Effector memory CD8-positive, alpha-beta T cell (primary cell): ENCODE measurements around the gene USP27X.

Experiments
- ATAC-seq: fragments of 150-1000 bp; cut with Tn5 transposase; replicated peaks from 2 replicates; pipeline ENCODE4 v1.10.0; 2021; ENCODE audit warnings: mild to moderate bottlenecking, moderate library complexity
- DNase-seq, 3 experiments: peaks; one replicate each; pipeline ENCODE4 v3.0.0; 2021
- H3K27ac Mint-ChIP-seq, 2 donors: one replicate each; pipeline ENCODE4 v1.8.0; 2022; ENCODE audit warnings: mild to moderate bottlenecking in 2 of 2, mixed read lengths in 2 of 2, moderate library complexity in 2 of 2
- H3K27me3 Mint-ChIP-seq, 2 donors: one replicate each; pipeline ENCODE4 v1.8.0; 2022; ENCODE audit warnings: mixed read lengths in 2 of 2
- H3K36me3 Mint-ChIP-seq: one replicate; pipeline ENCODE4 v1.8.0; 2022; ENCODE audit warnings: mild to moderate bottlenecking, moderate library complexity, mixed read lengths; ENCODE audit not compliant: insufficient read depth
- H3K4me1 Mint-ChIP-seq, 2 donors: one replicate each; pipeline ENCODE4 v1.8.0; 2022; ENCODE audit warnings: low read depth in 2 of 2, mixed read lengths in 2 of 2
- H3K4me3 Mint-ChIP-seq, 2 donors: one replicate each; pipeline ENCODE4 v1.8.0; 2022; ENCODE audit warnings: mild to moderate bottlenecking in 2 of 2, mixed read lengths in 2 of 2, moderate library complexity in 2 of 2
- H3K9me3 Mint-ChIP-seq, 2 donors: one replicate each; pipeline ENCODE4 v1.8.0; 2022; ENCODE audit warnings: mixed read lengths in 2 of 2

USP27X gene

DNA sequence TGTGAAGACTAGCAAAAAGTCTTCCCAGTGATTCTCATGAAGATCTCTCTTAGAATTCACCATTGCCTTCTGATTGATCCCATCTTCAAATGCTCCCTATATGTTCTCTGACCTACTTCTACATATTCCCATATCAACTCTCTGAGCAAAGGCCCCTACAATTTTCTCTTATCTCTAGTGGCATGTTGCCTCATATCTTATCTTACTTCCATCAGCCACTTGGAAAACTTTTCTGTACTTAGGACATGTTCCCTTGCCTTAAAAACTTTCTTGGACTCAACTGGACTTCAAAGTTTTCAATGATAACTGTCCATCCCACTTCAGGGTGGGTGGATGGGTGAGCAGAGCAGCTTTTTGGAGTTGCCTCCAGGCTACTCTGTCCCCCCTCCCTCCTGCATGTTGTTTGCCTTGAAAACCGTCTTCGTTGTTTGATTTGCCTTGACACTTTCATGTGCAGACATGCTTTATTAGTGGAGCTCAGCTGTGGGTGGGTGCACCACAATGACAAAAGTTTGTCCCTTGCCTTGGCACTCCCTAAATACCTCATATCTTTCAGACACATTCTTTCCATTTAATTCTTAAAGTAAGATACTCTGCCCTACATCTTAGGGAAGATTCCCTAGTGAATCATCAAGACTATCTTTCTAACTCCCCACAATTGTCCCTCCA, 18.3 kb upstream of the USP27X start:
- Mint-ChIP-seq H3K4me3 (no peak overlapping the region), H3K9me3 (no peaks in the 10 kb centered on the region), H3K27me3 (peaks cover 8 to 18% of the 10 kb centered on the region in 2 donors), H3K4me1 (no peaks in the 10 kb centered on the region), H3K27ac (no peak overlapping the region), H3K36me3 (peaks cover 6% of the 10 kb centered on the region)
- DNase-seq = no peak
- no peak for ATAC-seq

DNA sequence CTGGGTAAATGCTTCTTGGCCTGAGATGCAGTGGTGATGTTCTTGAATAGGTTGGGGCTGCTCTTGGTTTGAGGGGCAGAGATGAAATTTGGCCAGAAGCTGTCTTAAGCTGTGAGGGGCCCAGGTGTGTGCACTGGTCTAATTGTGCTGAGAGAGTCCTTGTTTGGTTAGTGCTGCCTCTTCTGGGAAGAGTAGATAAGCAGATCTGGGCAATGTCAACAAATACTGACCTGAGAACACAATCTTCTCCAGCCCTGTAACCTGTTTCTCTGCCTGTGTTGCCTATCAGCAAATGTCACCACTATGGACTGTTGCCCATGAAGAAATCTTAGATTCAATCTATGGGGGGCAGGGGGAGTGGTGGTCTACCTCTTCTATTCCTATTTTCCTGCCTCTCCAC, 17.2 kb upstream of the USP27X start:
- no peak overlapping the region for H3K4me3 Mint-ChIP-seq
- H3K9me3 Mint-ChIP-seq = no peaks in the 10 kb centered on the region
- no peak for DNase-seq
- H3K4me1 Mint-ChIP-seq = no peaks in the 10 kb centered on the region
- H3K36me3 Mint-ChIP-seq = peaks cover 6% of the 10 kb centered on the region
- ATAC-seq = no peak
- H3K27ac Mint-ChIP-seq = no peak overlapping the region
- peaks cover 8 to 18% of the 10 kb centered on the region in 2 donors for H3K27me3 Mint-ChIP-seq

DNA sequence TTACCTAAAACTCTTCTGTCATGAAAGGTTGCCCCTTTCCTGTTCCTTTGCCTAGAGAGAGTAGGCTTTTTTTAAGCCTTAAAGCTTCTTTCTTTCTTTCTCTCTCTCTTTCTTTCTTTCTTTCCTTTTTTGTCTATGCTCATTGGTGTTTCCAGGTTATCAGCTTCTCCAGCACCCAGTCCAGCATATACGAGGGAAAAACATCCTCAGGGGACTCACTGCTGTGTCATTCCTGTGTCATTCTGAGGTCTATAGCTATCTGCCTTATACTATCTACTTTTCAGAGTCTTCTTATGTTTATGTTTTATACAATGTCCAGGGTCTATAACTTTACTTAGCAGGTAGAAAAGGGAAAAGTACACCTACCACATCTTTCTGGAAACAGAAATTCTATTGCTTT, 10.5 kb upstream of the USP27X start:
- Mint-ChIP-seq H3K27me3 (peaks cover 10 to 15% of the 10 kb centered on the region in 2 donors), H3K4me3 (no peak overlapping the region), H3K9me3 (no peaks in the 10 kb centered on the region), H3K27ac (no peak overlapping the region), H3K4me1 (no peaks in the 10 kb centered on the region), H3K36me3 (peaks cover 6% of the 10 kb centered on the region)
- ATAC-seq (no peak), DNase-seq (no peak)

DNA sequence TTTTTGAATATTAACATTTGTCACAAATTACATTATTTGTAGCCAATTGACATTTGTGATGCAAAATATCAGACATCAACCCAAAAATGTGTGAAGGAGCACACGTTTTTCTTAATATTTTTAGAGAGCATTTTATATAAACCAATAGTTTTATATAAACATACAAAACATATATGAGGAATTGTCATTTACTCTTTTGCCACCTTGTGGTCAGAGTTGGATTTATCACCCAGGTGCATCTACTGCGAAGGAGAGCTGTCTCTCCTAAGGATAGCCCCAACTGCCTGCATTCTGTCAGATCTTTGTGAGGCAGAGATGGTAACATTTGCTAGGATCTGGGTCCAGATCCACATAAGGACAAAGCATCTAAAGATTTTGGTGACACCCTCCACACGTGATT, 2.5 kb upstream of the USP27X start:
- no peaks in the 10 kb centered on the region for H3K36me3 Mint-ChIP-seq
- H3K9me3 Mint-ChIP-seq = no peaks in the 10 kb centered on the region
- H3K27ac Mint-ChIP-seq = no peak overlapping the region
- H3K4me1 Mint-ChIP-seq = peaks cover 8 to 10% of the 10 kb centered on the region in 2 donors
- DNase-seq = peak in 2 of 3 experiments; percentile 21 to 23
- H3K27me3 Mint-ChIP-seq = peaks cover 0 to under 1% of the 10 kb centered on the region in 2 donors
- no peak overlapping the region for H3K4me3 Mint-ChIP-seq
- ATAC-seq = no peak

DNA sequence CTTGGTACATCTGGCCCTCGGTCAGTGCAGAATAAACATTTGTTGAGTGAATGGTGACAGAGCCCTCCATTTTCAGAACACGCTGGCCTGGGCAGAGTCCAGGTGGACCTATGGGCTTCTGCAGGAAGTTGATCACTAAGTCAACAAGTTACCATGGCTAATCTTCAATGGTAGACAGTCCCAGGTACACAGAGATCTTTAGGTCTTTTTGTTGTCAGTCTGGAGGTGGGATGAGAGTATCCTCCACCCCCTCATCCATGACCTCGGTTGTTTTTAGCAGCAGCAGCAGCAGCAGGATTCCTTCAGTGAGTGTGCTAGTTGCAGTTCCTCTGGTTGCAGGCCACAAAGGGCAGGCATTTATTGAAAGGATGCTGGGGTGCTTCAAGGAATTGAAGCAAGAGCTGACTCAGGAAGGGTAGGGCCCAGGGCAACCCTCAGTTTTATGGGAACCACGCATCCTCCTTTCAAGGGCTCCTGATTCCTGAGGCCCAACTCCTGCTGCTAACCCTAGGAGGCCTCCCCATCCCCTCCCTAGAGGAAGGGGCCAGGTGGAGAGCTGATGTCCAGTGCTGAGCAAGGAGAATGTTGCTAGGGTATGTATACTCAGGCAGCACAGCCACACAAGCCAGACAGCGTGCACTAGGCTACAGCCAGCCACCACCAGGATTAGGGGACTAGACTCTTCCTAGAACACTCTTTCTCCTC, 1.7 kb upstream of the USP27X start:
- Mint-ChIP-seq H3K9me3 (no peaks in the 10 kb centered on the region), H3K4me3 (no peak overlapping the region), H3K27ac (peak overlapping the region in 1 of 2 donors; percentile 67), H3K36me3 (no peaks in the 10 kb centered on the region), H3K27me3 (no peaks in the 10 kb centered on the region), H3K4me1 (peaks cover 8 to 12% of the 10 kb centered on the region in 2 donors)
- ATAC-seq (no peak), DNase-seq (no peak)

DNA sequence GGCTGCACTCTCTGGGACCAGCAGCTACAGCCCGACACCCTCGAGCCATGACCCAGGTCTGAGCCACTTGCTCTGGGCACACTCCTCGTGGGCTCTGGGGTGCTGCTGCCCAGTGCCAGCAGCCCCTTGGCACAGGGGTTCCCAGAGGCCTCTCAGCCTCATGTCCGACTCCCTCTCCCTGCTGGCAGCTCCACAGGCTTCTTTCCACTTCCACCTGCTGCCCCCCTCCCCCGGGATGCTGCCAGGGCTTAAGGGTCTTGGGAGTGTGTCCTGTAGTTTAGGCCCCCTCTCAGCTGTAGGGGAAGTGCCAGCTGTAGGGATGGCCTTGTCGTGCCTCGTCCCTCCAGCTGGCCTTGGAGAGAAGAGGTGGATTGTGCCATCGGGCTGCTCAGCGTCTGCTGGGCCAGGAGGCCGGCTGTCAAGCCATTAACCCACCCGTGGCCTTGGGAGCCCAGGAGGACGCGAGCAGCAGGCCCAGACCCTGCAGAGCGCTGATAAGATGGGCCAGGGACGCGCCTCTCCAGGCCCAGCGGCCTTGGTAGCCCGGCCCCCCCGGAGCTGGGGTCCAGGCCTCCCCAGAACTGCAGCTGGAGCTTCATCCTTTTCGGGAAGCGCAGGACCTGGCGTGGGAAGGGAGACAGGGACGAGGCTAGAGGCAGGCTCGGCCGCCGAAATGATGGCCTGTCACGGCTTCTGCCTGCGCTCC, 1.0 kb upstream of the USP27X start:
- no peak for DNase-seq
- peak overlapping the region in 1 of 2 donors; percentile 80 for H3K27ac Mint-ChIP-seq

DNA sequence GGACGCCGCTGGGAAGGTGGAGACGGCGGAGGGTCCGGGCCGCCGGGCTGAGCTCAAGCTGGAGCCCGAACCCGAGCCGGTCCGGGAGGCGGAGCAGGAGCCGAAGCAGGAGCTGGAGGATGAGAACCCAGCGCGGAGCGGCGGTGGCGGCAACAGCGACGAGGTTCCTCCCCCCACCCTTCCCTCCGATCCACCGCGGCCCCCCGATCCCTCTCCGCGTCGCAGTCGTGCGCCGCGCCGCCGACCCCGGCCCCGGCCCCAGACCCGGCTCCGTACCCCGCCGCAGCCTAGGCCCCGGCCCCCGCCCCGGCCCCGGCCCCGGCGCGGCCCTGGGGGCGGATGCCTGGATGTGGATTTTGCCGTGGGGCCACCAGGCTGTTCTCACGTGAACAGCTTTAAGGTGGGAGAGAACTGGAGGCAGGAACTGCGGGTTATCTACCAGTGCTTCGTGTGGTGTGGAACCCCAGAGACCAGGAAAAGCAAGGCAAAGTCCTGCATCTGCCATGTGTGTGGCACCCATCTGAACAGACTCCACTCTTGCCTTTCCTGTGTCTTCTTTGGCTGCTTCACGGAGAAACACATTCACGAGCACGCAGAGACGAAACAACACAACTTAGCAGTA, 483 bp downstream of the USP27X start:
- DNase-seq (no peak), ATAC-seq (peak; percentile 2)
- Mint-ChIP-seq H3K27ac (peak overlapping the region; percentile 64 to 68), H3K4me1 (peaks cover 13 to 18% of the 10 kb centered on the region in 2 donors), H3K27me3 (no peaks in the 10 kb centered on the region), H3K4me3 (peak overlapping the region; percentile 74 to 75), H3K36me3 (no peaks in the 10 kb centered on the region), H3K9me3 (no peaks in the 10 kb centered on the region)

More for the DNA sequence above, 1.0 kb upstream of the USP27X start:
- Mint-ChIP-seq H3K9me3 (no peaks in the 10 kb centered on the region), H3K4me1 (peaks cover 8 to 12% of the 10 kb centered on the region in 2 donors), H3K36me3 (no peaks in the 10 kb centered on the region), H3K27me3 (no peaks in the 10 kb centered on the region), H3K4me3 (peak overlapping the region; percentile 70 to 74)
- ATAC-seq = no peak

DNA sequence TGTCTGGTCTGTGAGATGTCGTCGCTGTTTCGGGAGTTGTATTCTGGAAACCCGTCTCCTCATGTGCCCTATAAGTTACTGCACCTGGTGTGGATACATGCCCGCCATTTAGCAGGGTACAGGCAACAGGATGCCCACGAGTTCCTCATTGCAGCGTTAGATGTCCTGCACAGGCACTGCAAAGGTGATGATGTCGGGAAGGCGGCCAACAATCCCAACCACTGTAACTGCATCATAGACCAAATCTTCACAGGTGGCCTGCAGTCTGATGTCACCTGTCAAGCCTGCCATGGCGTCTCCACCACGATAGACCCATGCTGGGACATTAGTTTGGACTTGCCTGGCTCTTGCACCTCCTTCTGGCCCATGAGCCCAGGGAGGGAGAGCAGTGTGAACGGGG, 1.4 kb downstream of the USP27X start:
- no peak for ATAC-seq
- Mint-ChIP-seq H3K4me1 (peaks cover 13 to 18% of the 10 kb centered on the region in 2 donors), H3K4me3 (no peak overlapping the region)

DNA sequence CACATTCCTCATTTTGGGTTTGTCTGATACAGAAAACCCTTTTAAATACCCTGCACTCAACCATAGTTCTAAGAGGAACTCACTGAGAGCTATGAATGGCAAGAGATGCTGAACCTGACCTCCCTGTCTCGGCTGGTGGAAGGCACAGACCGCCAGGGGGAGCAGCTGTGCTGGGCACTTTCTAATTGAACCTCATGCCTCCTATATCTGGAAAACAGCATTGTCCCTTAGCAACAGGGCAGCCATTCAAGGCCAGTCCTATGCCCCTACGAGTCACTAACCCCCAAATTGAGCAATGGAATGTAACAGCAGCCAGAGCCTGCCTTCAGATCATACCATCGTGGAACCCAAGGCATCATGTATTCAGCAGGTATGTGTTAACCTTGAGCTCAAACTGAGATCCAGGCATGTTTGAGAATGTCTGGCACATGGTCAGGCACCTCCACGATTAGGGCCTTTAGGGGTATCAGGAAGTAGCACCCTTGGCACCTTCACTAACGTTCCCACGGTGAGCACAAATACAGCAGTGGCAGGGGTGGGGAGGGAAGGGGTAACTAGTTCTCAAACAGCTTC, 5.1 kb downstream of the USP27X start:
- Mint-ChIP-seq H3K27ac (peak overlapping the region in 1 of 2 donors; percentile 71), H3K36me3 (no peaks in the 10 kb centered on the region), H3K27me3 (peaks cover 0 to 4% of the 10 kb centered on the region in 2 donors), H3K4me1 (peaks cover 13 to 18% of the 10 kb centered on the region in 2 donors), H3K4me3 (no peak overlapping the region), H3K9me3 (no peaks in the 10 kb centered on the region)
- DNase-seq (peak; percentile 41 to 50 (median 48)), ATAC-seq (peak; percentile 28)

More for the DNA sequence above, 1.4 kb downstream of the USP27X start:
- Mint-ChIP-seq H3K36me3 (no peaks in the 10 kb centered on the region), H3K9me3 (no peaks in the 10 kb centered on the region), H3K27me3 (no peaks in the 10 kb centered on the region), H3K27ac (no peak overlapping the region)
- DNase-seq = no peak

DNA sequence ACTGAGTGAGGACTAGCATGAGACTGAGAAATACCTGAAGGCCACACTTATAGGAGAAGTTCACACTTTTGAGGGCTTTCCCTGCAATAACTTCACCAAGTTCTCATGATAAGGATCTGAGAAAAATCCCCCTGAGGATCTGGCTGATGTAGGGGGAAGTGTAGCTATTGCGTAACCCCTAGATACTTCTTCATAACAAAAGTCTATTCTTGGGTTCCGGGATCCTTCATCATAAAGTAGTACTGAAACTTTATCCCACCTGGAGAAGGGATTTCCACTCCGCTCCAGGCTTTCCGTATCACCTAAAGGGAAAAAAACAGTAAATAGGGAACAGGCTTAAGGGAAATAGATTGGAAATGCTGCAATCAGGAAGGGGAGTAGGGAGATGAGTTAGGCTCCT, 13.3 kb downstream of the USP27X start:
- peaks cover 12 to 21% of the 10 kb centered on the region in 2 donors for H3K27me3 Mint-ChIP-seq

DNA sequence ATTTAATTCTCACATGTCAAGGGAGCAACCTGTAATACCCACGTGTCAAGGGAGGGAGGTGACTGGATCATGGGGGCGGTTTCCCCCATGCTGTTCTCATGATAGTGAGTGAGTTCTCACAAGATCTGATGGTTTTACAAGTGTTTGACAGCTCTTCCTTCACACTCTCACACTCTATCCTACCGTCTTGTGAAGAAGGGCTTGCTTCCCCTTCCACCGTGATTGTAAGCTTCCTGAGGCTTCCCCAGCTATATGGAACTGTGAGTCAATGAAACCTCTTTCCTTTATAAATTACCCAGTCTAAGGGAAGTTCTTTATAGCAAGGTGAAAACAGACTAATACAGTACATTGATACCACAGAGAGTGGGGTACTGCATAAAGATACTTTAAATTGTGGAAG, 17.7 kb downstream of the USP27X start:
- ATAC-seq = no peak

More for the DNA sequence above, 13.3 kb downstream of the USP27X start:
- H3K4me1 Mint-ChIP-seq = no peaks in the 10 kb centered on the region
- H3K4me3 Mint-ChIP-seq = no peak overlapping the region
- DNase-seq (no peak), ATAC-seq (no peak)
- no peaks in the 10 kb centered on the region for H3K36me3 Mint-ChIP-seq
- H3K27ac Mint-ChIP-seq = no peak overlapping the region
- peaks cover 0 to 8% of the 10 kb centered on the region in 2 donors for H3K9me3 Mint-ChIP-seq

DNA sequence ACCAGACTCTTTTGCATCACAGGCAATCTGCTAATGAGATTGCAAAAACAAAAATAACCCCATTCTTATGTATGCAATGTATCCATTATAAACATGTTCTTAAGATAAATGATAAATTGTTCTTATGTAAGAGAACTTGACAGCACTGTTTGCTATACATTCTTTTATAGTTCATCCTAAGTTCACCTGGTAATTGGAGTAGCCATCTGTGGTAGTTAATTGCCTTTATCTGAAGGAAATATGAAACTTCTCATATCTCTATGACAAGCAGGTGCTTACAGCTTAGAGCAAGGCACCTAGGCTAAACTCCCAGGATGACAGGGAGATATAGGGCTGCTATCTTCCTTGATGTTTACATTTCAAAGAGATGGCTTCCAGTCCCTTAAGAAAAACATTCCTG, 21.8 kb downstream of the USP27X start:
- ATAC-seq = no peak
- no peak for DNase-seq
- H3K27me3 Mint-ChIP-seq = peaks cover 26 to 39% of the 10 kb centered on the region in 2 donors
- peaks cover 0 to 8% of the 10 kb centered on the region in 2 donors for H3K9me3 Mint-ChIP-seq
- H3K4me3 Mint-ChIP-seq = no peak overlapping the region
- H3K36me3 Mint-ChIP-seq = no peaks in the 10 kb centered on the region
- no peaks in the 10 kb centered on the region for H3K4me1 Mint-ChIP-seq
- no peak overlapping the region for H3K27ac Mint-ChIP-seq

More for the DNA sequence above, 17.7 kb downstream of the USP27X start:
- Mint-ChIP-seq H3K9me3 (peaks cover 0 to 8% of the 10 kb centered on the region in 2 donors), H3K36me3 (no peaks in the 10 kb centered on the region), H3K4me3 (no peak overlapping the region), H3K27me3 (peaks cover 26 to 35% of the 10 kb centered on the region in 2 donors), H3K4me1 (no peaks in the 10 kb centered on the region), H3K27ac (no peak overlapping the region)
- no peak for DNase-seq

DNA sequence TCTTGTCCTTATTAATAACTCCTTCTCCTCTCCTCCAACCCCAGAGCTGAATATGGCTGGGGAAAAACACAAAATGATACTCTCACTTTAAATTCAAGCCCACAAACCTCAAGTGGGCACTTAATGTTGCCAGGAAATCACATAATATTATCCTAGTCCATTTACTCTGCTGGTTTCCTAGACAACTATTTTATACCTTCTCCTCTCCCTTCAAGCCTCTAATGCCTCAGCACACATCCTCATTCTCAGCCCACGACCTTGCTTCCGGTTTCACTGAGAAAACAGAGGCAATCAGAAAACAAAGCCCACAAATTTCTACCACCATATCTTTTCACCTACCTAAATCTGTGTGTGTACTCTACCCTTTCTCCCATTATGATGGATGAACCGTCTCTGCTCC, 31.1 kb downstream of the USP27X start:
- ATAC-seq (peak; percentile 47), DNase-seq (no peak)
- no peaks in the 10 kb centered on the region for H3K36me3 Mint-ChIP-seq
- H3K9me3 Mint-ChIP-seq = no peaks in the 10 kb centered on the region
- H3K4me3 Mint-ChIP-seq = no peak overlapping the region
- H3K4me1 Mint-ChIP-seq = peaks cover 5 to 7% of the 10 kb centered on the region in 2 donors
- H3K27ac Mint-ChIP-seq = peak overlapping the region; percentile 36 to 84
- peaks cover 8 to 13% of the 10 kb centered on the region in 2 donors for H3K27me3 Mint-ChIP-seq
